GM18870 (cell line): ENCODE data around the gene TAS1R3.

Experiments used
- ATAC-seq: cut with Tn5 transposase; IDR thresholded peaks from one replicate; pipeline ENCODE4 v1.9.1; 2021; ENCODE audit warnings: moderate library complexity; ENCODE audit not compliant: unreplicated experiment

Gene TAS1R3

DNA sequence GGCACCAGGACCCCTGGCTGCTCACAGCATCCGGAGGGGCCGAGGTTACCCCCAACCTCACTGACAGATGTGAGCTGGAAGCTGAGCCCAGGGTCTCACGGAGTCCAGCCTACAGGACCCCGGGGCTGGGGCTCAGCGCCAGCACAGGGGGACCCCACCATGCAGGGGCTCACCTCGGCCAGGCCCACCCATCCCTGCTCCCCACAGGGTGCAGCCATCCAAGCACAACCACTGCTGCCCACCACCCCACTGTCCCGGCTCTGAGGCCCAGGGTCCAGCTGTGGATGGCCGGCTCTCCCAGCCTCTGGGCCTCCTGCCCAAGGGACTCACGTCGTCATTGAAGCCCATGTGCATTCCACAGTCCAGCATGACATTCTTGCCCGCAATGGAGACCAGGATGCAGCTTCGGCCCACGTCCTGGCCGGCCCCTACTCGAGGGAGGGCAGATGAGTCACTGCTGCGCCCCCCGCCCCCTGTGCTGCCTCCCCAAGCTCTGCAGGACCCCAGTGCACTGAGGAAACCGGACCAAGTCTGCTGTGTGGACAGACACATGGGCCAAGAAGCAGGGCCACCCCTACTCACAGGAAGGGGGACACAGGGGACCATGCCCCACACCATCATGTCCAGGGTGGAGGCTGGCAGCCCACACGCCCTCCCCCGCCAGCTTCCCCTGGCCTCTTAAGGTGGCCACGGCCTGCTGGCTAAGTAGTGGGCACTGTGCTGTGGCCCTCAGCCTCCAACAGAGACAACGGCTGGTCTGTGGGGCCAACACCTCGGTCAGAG is 10.2 kb upstream of the TAS1R3 start:
- ATAC-seq, result no peak

DNA sequence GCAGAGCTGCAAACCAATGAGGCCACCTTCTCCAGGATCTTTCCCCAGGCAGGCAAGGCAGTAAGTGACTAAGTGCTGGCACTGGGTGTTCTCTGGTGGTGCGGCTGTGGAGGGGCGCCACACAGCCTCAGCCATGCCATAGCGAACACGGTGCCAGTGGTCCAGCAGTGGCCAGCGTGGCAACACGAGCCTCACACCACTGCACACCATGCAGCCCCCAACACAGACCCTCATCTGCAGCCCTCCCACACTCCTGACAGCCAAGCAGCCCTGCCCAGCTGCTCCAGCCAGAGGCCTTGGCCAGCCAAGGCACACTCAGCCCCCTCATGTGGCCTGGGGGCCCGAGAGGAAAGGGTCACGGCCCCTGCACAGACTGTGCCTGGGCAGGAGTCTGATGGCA is 9.6 kb upstream of the TAS1R3 start:
- ATAC-seq, result no peak

DNA sequence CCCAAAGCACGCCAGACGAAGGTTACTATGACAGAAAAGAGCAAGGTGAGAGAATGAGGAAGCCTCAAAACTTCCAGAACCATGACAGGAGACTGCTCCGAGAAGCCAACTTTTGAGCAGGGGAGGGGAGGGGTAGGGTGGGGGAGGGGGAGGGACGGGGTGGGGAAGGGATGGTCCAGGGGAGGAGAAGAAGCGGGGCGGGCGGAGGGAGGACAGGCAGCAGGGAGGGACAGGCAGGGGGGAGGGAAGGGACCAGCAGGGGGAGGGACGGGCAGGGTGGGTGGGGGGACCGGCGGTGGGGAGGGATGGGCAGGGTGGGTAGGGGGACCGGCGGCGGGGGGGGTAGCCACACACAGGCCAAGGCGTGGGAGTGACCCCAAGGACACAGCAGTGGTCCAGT is 8.7 kb upstream of the TAS1R3 start:
- no peak for ATAC-seq

DNA sequence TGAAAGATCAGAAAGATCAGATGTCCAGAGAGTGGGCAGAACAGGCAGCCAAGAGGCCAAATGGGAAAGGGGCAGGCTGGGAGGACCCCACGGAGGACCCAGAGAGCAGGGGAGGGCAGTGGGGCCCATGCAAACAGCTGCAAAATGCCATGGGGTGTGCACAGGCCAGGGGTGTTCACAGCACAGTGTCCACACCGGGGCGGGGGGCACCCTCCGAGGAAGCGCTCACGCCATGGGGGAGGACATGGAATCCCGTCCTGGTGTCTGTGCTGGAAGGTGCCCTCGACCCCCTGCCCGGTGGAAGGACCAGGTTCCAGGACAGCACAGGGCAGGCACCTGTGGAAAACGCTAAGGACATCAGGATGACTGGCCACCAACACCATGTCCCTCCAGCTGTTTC is 8.1 kb upstream of the TAS1R3 start:
- no peak for ATAC-seq

DNA sequence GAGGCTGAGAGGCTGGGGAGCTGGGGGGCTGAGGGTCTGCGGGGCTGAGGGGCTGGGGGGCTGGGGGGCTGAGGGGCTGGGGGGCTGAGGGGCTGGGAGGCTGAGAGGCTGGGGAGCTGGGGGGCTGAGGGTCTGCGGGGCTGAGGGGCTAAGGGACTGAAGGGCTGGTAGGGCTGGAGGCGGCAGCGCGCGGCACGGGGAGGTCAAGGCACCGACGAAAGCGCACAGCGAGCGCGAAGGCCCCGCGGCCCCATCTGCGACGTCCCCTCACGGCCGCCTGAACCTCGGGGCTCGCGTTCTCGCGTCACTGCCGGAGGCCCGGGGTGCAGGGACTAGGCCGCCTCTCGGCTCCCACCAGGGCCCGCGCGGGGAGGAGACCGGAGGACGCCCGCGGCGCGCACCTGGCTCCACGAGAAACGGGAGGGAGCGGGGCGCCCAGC is 7.0 kb upstream of the TAS1R3 start:
- peak; percentile 21 for ATAC-seq

DNA sequence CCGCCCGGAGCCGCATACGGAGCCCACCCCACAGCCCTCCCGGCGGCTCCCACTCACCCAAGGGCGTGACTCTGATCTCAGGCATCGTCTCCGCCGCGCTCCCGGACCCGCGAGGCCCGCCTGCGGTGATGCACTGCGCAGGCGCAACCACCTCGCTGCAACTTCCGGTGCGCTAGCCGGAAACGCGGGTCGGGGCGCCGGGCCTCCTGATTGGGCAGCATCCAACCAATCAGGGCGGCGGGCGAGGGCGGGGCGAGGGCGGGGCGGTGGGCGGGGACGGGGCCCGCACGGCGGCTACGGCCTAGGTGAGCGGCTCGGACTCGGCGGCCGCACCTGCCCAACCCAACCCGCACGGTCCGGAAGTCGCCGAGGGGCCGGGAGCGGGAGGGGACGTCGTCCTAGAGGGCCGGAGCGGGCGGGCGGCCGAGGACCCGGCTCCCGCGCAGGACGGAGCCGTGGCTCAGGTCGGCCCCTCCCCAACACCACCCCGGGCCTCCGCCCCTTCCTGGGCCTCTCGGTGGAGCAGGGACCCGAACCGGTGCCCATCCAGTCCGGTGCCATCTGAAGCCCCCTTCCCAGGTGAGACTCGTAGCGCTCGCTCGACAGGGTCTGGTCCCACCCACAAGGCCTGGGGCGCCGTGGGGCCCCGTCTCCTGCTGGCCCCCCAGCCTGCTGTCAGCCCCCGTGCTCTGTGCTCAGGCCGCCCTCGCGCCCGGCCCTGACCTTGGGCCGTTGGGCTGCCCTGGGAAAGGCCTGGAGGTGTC is 6.4 kb upstream of the TAS1R3 start, which contains the start of the genes CPTP and INTS11:
TSS of gene CPTP (plus strand) at position 279 of the 764 bp plus-strand sequence. CDS start 2,109 bp downstream, outside the sequence.
TSS of gene INTS11 (minus strand) at position 137 of the 764 bp plus-strand sequence. CDS start at position 85, 52 bp downstream.
- peak; percentile 57 for ATAC-seq

DNA sequence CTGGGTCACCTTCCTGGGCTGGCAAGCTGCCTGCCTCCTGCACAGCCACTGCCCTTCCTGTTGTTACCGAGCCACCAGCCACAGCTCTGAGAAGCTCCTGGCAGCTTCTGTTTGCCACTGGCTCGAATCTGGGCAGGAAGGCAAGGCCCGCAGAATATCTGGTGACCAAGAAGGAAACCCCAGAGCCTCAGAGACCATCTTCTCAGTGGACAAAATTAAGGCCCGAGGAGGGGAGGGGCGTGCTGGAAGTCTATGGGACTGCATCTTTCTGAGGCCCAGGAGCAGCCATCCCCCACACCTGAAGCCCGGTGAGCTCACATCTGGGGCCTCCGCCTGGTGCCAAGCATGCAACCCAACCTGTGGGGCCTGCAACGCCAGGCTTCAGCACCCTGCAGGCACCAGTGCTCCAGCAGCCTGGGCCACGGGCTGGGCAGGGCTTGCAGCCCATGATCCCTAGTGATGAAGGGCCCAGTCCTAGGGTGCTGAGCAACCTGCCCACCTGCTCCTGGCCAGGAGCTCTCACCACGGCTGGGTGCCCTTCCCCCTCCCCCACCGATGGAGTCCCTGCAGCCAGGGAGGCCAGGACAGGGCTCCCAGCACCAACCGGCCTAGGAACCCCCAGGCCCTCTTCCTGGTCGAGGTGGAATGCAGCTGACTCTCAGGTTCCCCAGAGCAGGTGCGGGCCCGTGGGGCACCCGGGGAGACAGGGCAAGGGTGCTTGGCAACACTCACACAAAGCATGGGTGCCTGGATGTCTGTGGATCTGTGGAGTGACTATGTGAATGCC is 5.6 kb upstream of the TAS1R3 start:
- no peak for ATAC-seq

DNA sequence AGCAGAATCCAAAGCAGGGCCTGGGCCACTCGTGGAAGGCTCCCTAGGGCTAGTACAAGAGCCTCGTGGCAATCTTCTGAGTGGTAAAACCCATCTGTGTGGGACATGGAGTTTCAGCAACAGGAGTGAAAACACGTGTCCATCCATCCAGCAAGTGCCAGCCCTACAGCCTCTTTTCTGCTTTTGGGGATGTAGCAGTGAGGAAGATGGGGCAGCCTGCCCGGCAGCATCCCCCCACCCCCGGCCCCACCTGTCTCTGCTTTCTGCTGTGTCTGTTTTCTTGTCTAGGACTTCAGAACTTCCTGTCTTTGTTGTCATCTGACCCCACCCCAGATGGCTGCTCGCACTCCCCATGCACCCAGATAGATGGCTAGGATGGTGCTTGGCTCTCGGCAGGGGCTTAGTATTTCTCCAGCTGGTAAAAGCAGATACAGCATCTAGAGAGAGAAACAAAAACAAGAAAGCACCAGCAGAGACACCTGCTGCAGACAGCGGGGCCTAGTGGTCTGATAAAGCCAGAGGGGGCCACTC is 4.9 kb upstream of the TAS1R3 start:
- no peak for ATAC-seq

DNA sequence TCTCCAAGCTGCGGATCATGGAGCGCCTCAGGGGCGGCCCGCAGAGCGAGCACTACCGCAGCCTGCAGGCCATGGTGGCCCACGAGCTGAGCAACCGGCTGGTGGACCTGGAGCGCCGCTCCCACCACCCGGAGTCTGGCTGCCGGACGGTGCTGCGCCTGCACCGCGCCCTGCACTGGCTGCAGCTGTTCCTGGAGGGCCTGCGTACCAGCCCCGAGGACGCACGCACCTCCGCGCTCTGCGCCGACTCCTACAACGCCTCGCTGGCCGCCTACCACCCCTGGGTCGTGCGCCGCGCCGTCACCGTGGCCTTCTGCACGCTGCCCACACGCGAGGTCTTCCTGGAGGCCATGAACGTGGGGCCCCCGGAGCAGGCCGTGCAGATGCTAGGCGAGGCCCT is 3.8 kb upstream of the TAS1R3 start:
- ATAC-seq, result no peak

DNA sequence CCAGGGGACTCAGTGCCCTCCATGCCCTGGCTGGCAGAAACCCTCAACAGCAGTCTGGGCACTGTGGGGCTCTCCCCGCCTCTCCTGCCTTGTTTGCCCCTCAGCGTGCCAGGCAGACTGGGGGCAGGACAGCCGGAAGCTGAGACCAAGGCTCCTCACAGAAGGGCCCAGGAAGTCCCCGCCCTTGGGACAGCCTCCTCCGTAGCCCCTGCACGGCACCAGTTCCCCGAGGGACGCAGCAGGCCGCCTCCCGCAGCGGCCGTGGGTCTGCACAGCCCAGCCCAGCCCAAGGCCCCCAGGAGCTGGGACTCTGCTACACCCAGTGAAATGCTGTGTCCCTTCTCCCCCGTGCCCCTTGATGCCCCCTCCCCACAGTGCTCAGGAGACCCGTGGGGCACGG is 2.8 kb upstream of the TAS1R3 start:
- no peak for ATAC-seq

DNA sequence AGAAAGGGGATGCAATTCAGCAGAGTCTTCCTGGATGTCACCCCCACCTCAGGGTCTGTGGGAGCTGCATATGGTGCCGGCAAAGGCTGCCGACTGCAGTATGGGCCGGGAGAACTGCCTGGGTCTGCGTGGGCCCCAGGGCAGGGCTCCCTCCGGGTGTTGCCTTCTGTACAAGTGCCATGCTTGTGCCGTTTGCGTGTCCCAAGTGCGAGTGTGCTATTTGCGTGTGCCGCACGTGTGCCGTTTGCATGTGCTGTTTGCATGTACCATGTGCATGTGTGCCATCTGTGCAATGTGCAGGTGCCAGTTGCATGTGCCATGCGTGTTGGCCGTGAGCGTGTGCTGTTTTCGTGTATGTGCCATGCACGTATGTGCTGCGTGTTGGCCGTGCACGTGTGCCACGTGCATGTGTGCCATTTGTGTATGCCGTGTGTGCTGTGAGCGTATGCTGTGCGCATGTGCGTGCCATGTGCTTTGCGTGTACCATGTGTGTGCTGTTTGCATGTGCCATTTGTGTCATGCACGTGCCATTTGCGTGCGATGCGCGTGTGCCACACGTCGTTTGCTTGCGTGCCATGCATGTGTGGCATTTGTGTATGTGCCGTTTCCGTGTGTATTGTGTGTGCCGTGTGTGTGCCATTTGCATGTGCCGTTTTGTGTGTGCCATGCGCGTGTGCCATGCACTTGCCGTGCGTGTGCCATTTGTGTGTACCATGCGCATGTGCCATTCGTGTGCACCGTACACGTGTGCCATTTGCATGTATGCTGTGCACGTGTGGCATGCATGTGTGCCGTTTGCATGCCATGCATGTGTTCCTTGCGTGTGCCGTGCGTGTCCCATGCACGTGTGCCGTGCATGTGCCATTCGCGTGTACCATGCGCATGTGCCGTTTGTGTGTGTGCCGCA is 1.5 kb upstream of the TAS1R3 start:
- no peak for ATAC-seq

DNA sequence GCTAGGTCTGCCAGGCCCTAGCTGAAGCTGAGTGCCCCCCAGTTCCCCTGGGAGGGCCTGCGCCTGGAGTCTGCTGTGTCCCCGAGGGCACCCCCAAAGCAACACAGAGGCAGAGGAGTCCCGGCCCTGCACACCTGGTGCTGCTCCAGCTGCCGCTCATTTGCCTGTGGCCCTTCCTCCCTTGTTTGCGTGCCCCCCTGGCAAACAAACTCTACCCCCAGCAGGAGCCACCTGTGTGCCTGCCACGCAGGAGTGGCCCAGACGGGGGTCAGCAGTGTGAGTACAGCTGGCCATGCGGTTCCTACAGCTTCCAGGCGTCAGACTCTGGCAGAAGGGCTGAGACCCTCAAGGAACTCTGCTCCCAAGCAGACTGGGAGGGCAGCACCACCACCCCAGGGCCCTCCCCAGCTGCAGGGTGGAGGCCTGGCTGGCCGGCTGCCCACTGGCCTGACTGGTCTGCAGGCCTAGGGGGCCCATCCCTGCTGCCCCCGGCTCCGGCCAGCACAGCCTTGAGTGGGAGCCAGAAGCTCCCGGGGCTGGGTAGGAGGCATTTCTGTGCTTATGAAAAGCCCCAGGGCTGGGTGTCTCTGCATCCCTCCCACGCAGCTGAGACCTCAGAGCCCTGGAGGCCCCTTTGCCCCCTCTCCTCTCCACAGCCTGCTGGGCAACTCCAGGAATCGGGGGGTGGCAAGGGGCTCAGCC is 563 bp upstream of the TAS1R3 start:
- no peak for ATAC-seq

DNA sequence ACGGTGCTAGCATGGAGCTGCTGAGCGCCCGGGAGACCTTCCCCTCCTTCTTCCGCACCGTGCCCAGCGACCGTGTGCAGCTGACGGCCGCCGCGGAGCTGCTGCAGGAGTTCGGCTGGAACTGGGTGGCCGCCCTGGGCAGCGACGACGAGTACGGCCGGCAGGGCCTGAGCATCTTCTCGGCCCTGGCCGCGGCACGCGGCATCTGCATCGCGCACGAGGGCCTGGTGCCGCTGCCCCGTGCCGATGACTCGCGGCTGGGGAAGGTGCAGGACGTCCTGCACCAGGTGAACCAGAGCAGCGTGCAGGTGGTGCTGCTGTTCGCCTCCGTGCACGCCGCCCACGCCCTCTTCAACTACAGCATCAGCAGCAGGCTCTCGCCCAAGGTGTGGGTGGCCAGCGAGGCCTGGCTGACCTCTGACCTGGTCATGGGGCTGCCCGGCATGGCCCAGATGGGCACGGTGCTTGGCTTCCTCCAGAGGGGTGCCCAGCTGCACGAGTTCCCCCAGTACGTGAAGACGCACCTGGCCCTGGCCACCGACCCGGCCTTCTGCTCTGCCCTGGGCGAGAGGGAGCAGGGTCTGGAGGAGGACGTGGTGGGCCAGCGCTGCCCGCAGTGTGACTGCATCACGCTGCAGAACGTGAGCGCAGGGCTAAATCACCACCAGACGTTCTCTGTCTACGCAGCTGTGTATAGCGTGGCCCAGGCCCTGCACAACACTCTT is 1.1 kb downstream of the TAS1R3 start:
- ATAC-seq, result no peak

DNA sequence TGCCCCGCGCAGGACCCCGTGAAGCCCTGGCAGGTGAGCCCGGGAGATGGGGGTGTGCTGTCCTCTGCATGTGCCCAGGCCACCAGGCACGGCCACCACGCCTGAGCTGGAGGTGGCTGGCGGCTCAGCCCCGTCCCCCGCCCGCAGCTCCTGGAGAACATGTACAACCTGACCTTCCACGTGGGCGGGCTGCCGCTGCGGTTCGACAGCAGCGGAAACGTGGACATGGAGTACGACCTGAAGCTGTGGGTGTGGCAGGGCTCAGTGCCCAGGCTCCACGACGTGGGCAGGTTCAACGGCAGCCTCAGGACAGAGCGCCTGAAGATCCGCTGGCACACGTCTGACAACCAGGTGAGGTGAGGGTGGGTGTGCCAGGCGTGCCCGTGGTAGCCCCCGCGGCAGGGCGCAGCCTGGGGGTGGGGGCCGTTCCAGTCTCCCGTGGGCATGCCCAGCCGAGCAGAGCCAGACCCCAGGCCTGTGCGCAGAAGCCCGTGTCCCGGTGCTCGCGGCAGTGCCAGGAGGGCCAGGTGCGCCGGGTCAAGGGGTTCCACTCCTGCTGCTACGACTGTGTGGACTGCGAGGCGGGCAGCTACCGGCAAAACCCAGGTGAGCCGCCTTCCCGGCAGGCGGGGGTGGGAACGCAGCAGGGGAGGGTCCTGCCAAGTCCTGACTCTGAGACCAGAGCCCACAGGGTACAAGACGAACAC is 1.8 kb downstream of the TAS1R3 start:
- ATAC-seq, result no peak

DNA sequence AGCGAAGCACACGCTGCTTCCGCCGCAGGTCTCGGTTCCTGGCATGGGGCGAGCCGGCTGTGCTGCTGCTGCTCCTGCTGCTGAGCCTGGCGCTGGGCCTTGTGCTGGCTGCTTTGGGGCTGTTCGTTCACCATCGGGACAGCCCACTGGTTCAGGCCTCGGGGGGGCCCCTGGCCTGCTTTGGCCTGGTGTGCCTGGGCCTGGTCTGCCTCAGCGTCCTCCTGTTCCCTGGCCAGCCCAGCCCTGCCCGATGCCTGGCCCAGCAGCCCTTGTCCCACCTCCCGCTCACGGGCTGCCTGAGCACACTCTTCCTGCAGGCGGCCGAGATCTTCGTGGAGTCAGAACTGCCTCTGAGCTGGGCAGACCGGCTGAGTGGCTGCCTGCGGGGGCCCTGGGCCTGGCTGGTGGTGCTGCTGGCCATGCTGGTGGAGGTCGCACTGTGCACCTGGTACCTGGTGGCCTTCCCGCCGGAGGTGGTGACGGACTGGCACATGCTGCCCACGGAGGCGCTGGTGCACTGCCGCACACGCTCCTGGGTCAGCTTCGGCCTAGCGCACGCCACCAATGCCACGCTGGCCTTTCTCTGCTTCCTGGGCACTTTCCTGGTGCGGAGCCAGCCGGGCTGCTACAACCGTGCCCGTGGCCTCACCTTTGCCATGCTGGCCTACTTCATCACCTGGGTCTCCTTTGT is 2.6 kb downstream of the TAS1R3 start:
- ATAC-seq, result no peak

DNA sequence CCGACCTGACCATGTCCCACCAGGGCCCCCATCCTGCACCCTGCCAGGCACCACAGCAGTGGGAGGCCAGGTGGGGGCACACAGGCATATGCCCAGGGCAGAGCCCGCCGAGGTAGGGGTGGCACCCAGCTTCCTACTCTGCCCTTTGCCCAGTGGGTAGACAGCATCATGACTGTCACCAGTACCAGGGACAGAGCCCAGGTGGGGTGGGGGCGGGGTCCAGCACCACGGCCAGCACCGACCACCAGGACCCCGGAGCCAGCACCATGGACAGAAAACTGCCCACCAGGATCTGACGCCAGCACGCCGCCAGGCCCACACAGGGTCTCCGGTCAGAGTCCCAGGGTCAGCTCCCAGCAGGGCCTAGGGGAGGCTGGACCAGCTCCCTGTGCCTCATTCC is 3.8 kb downstream of the TAS1R3 start:
- no peak for ATAC-seq

DNA sequence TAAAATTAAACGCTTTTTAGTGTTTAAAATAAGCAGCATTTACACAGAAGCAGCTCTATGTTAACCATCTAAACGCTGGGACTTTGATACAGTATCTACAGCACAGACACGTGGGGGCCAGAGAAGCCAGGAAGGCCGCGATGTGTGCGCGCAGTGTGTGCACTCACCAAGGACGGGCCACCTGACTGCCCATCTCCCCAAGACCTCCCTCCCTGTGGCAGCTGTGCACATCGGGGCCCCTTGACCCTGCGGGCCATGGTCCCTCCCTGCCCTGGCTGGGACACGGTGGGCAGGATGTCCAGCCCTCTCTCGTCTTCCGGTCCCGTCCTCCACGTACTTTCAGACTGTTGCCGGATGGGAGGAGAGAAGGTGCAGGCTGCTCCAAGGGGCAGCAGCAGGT is 4.2 kb downstream of the TAS1R3 start:
- ATAC-seq, result no peak
